Neural cell (in vitro differentiated cells): ENCODE measurements around the gene TENT5C. TPM values are rescaled to one million over a fixed set of nuclear protein-coding genes. Genes with fewer than 3 reads are reported as not detected.

Experiments used
- H2AFZ ChIP-seq: fragments of 200-600, 300-800 bp; sonication (generic), shearing (Covaris generic); 2 replicates; pipeline ENCODE4 v1.6.0; 2014; ENCODE audit warnings: low read depth, mild to moderate bottlenecking, antibody characterized with exemption, low read length, moderate library complexity
- H3F3A ChIP-seq: fragments of 200-600 bp; shearing (Covaris generic); 2 replicates; pipeline ENCODE4 v1.6.1; 2016; ENCODE audit warnings: mild to moderate bottlenecking, moderate library complexity, mixed read lengths, antibody characterized with exemption, low read length; ENCODE audit not compliant: insufficient read depth, poor library complexity, severe bottlenecking
- H3K27ac ChIP-seq: fragments of 200-600, 300-800 bp; sonication (generic), shearing (Covaris generic); 2 replicates; pipeline ENCODE4 v1.5.1; 2014; ENCODE audit warnings: mild to moderate bottlenecking, low read length, moderate library complexity
- H3K27me3 ChIP-seq: fragments of 300-800, 200-600 bp; sonication (generic), shearing (Covaris generic); 2 replicates; pipeline ENCODE4 v1.6.0; 2014; ENCODE audit warnings: mild to moderate bottlenecking, low read depth, low read length, moderate library complexity; ENCODE audit not compliant: insufficient read depth
- H3K36me3 ChIP-seq: fragments of 300-800, 200-600 bp; sonication (generic), shearing (Covaris generic); 2 replicates; pipeline ENCODE4 v1.5.1; 2014; ENCODE audit warnings: mild to moderate bottlenecking, antibody characterized with exemption, low read length, moderate library complexity; ENCODE audit not compliant: insufficient read depth
- H3K4me2 ChIP-seq: fragments of 300-800, 200-600 bp; sonication (generic), shearing (Covaris generic); 2 replicates; pipeline ENCODE4 v1.6.0; 2014; ENCODE audit warnings: mild to moderate bottlenecking, low read length
- H3K4me3 ChIP-seq: fragments of 300-800, 200-600 bp; sonication (generic), shearing (Covaris generic); 2 replicates; pipeline ENCODE4 v1.5.1; 2014; ENCODE audit warnings: mild to moderate bottlenecking, low read length, moderate library complexity
- H3K79me2 ChIP-seq: fragments of 200-600 bp; shearing (Covaris generic); replicated peaks from 2 replicates; pipeline ENCODE4 v1.6.0; 2014; ENCODE audit warnings: mild to moderate bottlenecking, low read length, moderate library complexity; ENCODE audit not compliant: insufficient read depth
- H3K9ac ChIP-seq: fragments of 300-800, 200-600 bp; sonication (generic), shearing (Covaris generic); 2 replicates; pipeline ENCODE4 v1.6.1; 2016; ENCODE audit warnings: mild to moderate bottlenecking, low read length, mixed read lengths
- H3K9me2 ChIP-seq: fragments of 200-600 bp; shearing (Covaris generic); 2 replicates; pipeline ENCODE4 v1.6.1; 2016; ENCODE audit warnings: mild to moderate bottlenecking, low read length, mixed read lengths; ENCODE audit not compliant: insufficient read depth
- H3K9me3 ChIP-seq: fragments of 200-600, 300-800 bp; sonication (generic), shearing (Covaris generic); 2 replicates; pipeline ENCODE4 v1.6.1; 2016; ENCODE audit warnings: mild to moderate bottlenecking, mixed run types, low read length, moderate library complexity, mixed read lengths
- H4K20me1 ChIP-seq: fragments of 200-600 bp; shearing (Covaris generic); 2 replicates; pipeline ENCODE4 v1.6.1; 2016; ENCODE audit warnings: mild to moderate bottlenecking, mixed run types; ENCODE audit not compliant: insufficient read depth
- CTCF ChIP-seq: fragments of 450-650 bp; IDR thresholded peaks from 2 replicates; pipeline ENCODE4 v1.5.1; 2014; ENCODE audit warnings: antibody characterized with exemption, mild to moderate bottlenecking, moderate library complexity; ENCODE audit not compliant: poor library complexity, severe bottlenecking
- EP300 ChIP-seq: fragments of 450-650 bp; conservative IDR thresholded peaks from 2 replicates; pipeline ENCODE4 v1.6.1; 2014; ENCODE audit warnings: antibody characterized with exemption, mild to moderate bottlenecking, moderate library complexity; ENCODE audit not compliant: poor library complexity, severe bottlenecking
- EZH2 ChIP-seq: fragments of 200-600, 300-800 bp; shearing (Covaris generic), sonication (generic); IDR thresholded peaks from 2 replicates; pipeline ENCODE4 v1.6.1; 2014; ENCODE audit warnings: antibody characterized with exemption, low read length, borderline replicate concordance, mild to moderate bottlenecking; ENCODE audit not compliant: insufficient read depth, poor library complexity, severe bottlenecking
- MXI1 ChIP-seq: fragments of 450-650 bp; conservative IDR thresholded peaks from 2 replicates; pipeline ENCODE4 v1.6.1; 2014; ENCODE audit warnings: antibody characterized with exemption, mild to moderate bottlenecking; ENCODE audit not compliant: poor library complexity, severe bottlenecking
- POLR2AphosphoS5 ChIP-seq: IDR thresholded peaks from 2 replicates; pipeline ENCODE4 v1.6.1; 2012
- RAD21 ChIP-seq: fragments of 450-650 bp; conservative IDR thresholded peaks from 2 replicates; pipeline ENCODE4 v1.6.1; 2014; ENCODE audit warnings: antibody characterized with exemption, mild to moderate bottlenecking, moderate library complexity
- REST ChIP-seq: IDR thresholded peaks from 2 replicates; pipeline ENCODE4 v1.6.1; 2012; ENCODE audit warnings: borderline replicate concordance
- SMC3 ChIP-seq: fragments of 450-650 bp; conservative IDR thresholded peaks from 2 replicates; pipeline ENCODE4 v1.6.1; 2014; ENCODE audit warnings: antibody characterized with exemption, mild to moderate bottlenecking, moderate library complexity; ENCODE audit not compliant: poor library complexity
- TAF1 ChIP-seq: IDR thresholded peaks from 2 replicates; pipeline ENCODE4 v1.6.1; 2012; ENCODE audit warnings: low read depth
- polyA plus RNA-seq: library from polyadenylated mRNA; depleted of rRNA; stranded (reverse); fragments of >200 nt; gene quantifications from 2 replicates; pipeline ENCODE4 v1.2.3, GENCODE V29; 2014

The TENT5C gene
- polyA plus RNA-seq, 1 donor from 2014 or later = 0.05 TPM

GRCh38 chr1:117585086-117585485 lies 20.8 kb upstream of the TENT5C start:
- Histone ChIP-seq H3K9ac (no peak overlapping the region), H3K27ac (no peak overlapping the region), H3K9me3 (no peaks in the 10 kb centered on the region), H3K79me2 (no peaks in the 10 kb centered on the region), H4K20me1 (no peaks in the 10 kb centered on the region), H3K9me2 (no peaks in the 10 kb centered on the region), H3K4me3 (no peak overlapping the region), H3K4me2 (no peak overlapping the region), H2AFZ (no peak overlapping the region), H3F3A (no peaks in the 10 kb centered on the region), H3K27me3 (no peaks in the 10 kb centered on the region), H3K36me3 (no peaks in the 10 kb centered on the region)
- no peak for TF ChIP-seq POLR2AphosphoS5
- TF ChIP-seq EP300 = no peak
- no peak for TF ChIP-seq TAF1

- Histone ChIP-seq H3K4me2 (no peak overlapping the region), H3K9me3 (no peaks in the 10 kb centered on the region), H3K9ac (no peak overlapping the region), H2AFZ (no peak overlapping the region), H3K4me3 (no peak overlapping the region), H3F3A (no peaks in the 10 kb centered on the region), H3K27ac (no peak overlapping the region), H3K36me3 (no peaks in the 10 kb centered on the region), H3K27me3 (no peaks in the 10 kb centered on the region), H4K20me1 (no peaks in the 10 kb centered on the region), H3K9me2 (no peaks in the 10 kb centered on the region), H3K79me2 (no peaks in the 10 kb centered on the region)
- TF ChIP-seq CTCF (no peak), REST (no peak), TAF1 (no peak), POLR2AphosphoS5 (no peak), SMC3 (no peak), MXI1 (no peak), EZH2 (no peak), EP300 (no peak), RAD21 (no peak)
Measured at GRCh38 chr1:117586337-117586736, 19.5 kb upstream of the TENT5C start.
